HUES48 (cell line): ENCODE measurements around the gene LIG1.

ENCODE experiments used
- H3K27ac ChIP-seq: one replicate; pipeline ENCODE4 v1.7.0; 2013; ENCODE audit warnings: low read depth, low read length, inconsistent platforms
- H3K27me3 ChIP-seq: 2 replicates; pipeline ENCODE4 v1.6.1; 2013; ENCODE audit warnings: mild to moderate bottlenecking, low read length; ENCODE audit not compliant: control insufficient read depth, insufficient read depth
- H3K36me3 ChIP-seq: 2 replicates; pipeline ENCODE4 v1.6.1; 2013; ENCODE audit warnings: low read length; ENCODE audit not compliant: control insufficient read depth, insufficient read depth
- H3K4me1 ChIP-seq: 2 replicates; pipeline ENCODE4 v1.6.1; 2013; ENCODE audit warnings: mild to moderate bottlenecking, low read length; ENCODE audit not compliant: control insufficient read depth, insufficient read depth
- H3K4me3 ChIP-seq: 2 replicates; pipeline ENCODE4 v1.5.1; 2013; ENCODE audit warnings: mild to moderate bottlenecking, low read depth, low read length
- H3K9ac ChIP-seq: 2 replicates; pipeline ENCODE4 v1.6.1; 2013; ENCODE audit warnings: mild to moderate bottlenecking, low read depth, low read length, moderate library complexity
- H3K9me3 ChIP-seq: 2 replicates; pipeline ENCODE4 v1.6.1; 2013; ENCODE audit warnings: low read length; ENCODE audit not compliant: control insufficient read depth, insufficient read depth

The LIG1 gene

GRCh38 chr19:48176226-48176625, 6.1 kb upstream of the LIG1 start:
- no peak overlapping the region for H3K4me3 ChIP-seq
- H3K9ac ChIP-seq: no peak overlapping the region
- H3K27me3 ChIP-seq: no peaks in the 10 kb centered on the region
- H3K36me3 ChIP-seq: peaks cover 25% of the 10 kb centered on the region
- H3K9me3 ChIP-seq: peaks cover 1% of the 10 kb centered on the region
- H3K27ac ChIP-seq: no peak overlapping the region
- H3K4me1 ChIP-seq: no peaks in the 10 kb centered on the region; the same call in 1 of the 2 replicates

DNA sequence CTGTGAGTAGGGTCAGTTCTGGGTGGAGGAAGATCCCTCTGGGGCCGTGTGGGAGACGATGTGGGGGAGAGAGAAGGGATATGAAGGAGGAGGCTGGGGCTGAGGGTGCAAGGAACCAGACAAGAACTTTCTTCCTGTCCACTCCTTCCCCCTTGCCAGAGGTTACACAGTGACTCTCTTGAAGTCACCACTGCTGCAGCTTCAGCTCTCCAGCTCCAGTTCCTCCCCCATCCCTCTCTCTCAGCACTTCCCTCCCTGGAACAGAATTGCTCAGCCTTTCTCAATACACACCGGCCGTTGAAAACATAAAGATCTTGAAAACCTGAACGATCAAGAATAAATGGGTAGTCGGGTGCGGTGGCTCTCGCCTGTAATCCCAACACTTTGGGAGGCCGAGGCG, 5.4 kb upstream of the LIG1 start:
- H3K27ac ChIP-seq: no peak overlapping the region
- peaks cover 25% of the 10 kb centered on the region for H3K36me3 ChIP-seq
- no peaks in the 10 kb centered on the region; the same call in 1 of the 2 replicates for H3K4me1 ChIP-seq
- H3K4me3 ChIP-seq: no peak overlapping the region
- no peaks in the 10 kb centered on the region for H3K27me3 ChIP-seq
- no peak overlapping the region for H3K9ac ChIP-seq
- H3K9me3 ChIP-seq: no peaks in the 10 kb centered on the region; the same call in 1 of the 2 replicates

- Histone ChIP-seq H3K27me3 (no peaks in the 10 kb centered on the region), H3K4me1 (no peaks in the 10 kb centered on the region; the same call in 1 of the 2 replicates), H3K36me3 (peaks cover 25% of the 10 kb centered on the region), H3K9ac (no peak overlapping the region), H3K27ac (no peak overlapping the region), H3K4me3 (no peak overlapping the region), H3K9me3 (no peaks in the 10 kb centered on the region)
Observed at GRCh38 chr19:48174445-48175030, 4.4 kb upstream of the LIG1 start.

DNA sequence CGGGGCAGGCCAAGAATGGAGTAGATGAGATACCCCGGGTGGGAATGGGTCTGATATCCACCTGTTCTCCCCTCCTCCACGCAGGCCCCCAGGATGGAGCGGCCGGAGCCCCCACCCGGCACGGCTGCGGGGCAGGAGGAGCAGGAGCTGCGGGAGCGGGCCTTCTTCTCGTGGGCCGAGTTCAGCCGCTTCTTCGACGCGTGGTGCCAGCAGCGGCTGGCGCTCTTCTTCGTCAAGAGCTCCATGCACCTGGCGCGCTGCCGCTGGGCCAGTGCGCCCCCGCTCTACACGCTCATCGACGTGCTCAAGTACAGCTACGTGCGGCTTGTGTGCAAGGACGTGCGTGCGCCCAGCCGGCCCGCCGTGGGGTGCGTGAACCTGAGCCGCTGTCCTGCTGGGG, 1.6 kb upstream of the LIG1 start:
- H3K36me3 ChIP-seq: peaks cover 25% of the 10 kb centered on the region
- H3K27me3 ChIP-seq: no peaks in the 10 kb centered on the region
- no peaks in the 10 kb centered on the region for H3K9me3 ChIP-seq
- H3K4me3 ChIP-seq: peak overlapping the region; percentile 98
- H3K27ac ChIP-seq: no peak overlapping the region
- peaks cover 5% of the 10 kb centered on the region; the same call in 1 of the 2 replicates for H3K4me1 ChIP-seq
- no peak overlapping the region for H3K9ac ChIP-seq

- H3K27me3 ChIP-seq: no peaks in the 10 kb centered on the region
- H3K27ac ChIP-seq: peak overlapping the region; percentile 97
- peaks cover 5% of the 10 kb centered on the region; the same call in 1 of the 2 replicates for H3K4me1 ChIP-seq
- peaks cover 25% of the 10 kb centered on the region for H3K36me3 ChIP-seq
- H3K4me3 ChIP-seq: peak overlapping the region; percentile 98
- H3K9ac ChIP-seq: peak overlapping the region; percentile 71
- no peaks in the 10 kb centered on the region for H3K9me3 ChIP-seq
Observed at GRCh38 chr19:48170817-48171347, 738 bp upstream of the LIG1 start.

DNA sequence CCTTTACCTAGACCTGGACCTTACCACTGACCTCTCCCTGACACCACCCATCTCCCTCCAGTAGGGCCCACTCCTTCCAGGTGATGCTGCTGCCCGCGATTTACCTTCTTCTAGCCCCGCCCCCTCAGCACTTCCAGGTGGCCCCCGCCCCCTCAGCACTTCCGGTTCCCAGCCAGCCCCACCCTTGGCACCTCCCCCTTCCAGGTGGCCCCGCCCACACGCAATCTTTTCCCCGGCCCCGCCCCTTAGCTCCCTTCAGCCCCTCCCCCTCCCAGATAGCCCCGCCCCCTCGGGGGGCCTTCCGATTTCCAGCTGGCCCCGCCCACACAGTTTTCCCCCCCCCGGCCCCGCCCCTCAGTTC, 586 bp downstream of the LIG1 start:
- Histone ChIP-seq H3K9ac (no peak overlapping the region; the same call in 1 of the 2 replicates), H3K4me1 (peaks cover 5% of the 10 kb centered on the region; the same call in 1 of the 2 replicates), H3K27me3 (no peaks in the 10 kb centered on the region), H3K36me3 (peaks cover 23% of the 10 kb centered on the region), H3K4me3 (peak overlapping the region; percentile 98), H3K9me3 (no peaks in the 10 kb centered on the region), H3K27ac (peak overlapping the region; percentile 97)

DNA sequence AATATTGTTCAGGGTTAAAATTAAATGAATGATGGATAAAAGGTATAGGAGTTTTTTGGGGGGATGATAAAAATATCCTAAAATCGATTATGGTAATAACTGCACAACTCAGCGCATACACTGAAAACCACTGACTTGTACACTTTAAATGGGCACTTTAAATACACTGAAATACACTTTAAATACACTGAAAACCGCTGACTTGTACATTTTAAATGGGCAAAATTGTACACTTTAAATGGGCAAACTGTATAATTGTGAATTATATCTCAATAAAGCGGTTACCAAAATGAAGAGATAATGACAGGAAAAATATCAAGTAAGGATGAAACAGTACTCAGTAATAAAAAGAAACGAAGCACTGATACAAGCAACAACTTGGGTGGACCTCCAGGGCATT, 1.5 kb downstream of the LIG1 start:
- no peak overlapping the region for H3K9ac ChIP-seq
- no peak overlapping the region for H3K27ac ChIP-seq
- H3K36me3 ChIP-seq: peaks cover 22% of the 10 kb centered on the region
- H3K27me3 ChIP-seq: no peaks in the 10 kb centered on the region
- peaks cover 5% of the 10 kb centered on the region; the same call in 1 of the 2 replicates for H3K4me1 ChIP-seq
- H3K9me3 ChIP-seq: no peaks in the 10 kb centered on the region
- no peak overlapping the region for H3K4me3 ChIP-seq

DNA sequence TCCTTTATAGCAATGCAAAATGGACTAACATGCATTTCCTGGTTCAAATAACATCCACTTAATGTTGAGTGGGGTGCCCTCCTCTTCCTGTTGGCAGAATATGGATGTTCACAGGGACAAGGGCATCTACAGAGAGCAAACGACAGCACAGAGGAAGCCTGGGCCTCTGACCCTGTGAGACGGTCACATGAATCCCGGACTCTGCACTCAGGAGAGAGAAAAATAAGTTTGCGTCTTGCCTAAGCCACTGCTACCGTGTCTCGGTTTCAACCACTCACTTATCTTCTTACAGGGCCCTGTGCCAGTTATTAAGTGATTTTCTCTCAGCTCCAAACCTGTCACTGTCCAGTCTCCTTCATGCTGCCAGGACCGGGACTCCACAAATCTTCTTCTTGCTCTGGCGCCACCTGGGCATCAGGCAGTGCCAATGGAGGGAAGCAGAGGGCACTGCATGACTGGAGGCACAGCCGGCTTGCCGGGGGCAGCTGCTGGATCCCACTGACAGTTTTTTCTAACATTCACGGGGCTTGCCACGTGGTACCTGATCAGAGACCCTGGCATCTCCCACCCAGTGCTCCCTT, 11.8 kb downstream of the LIG1 start:
- Histone ChIP-seq H3K27ac (no peak overlapping the region), H3K9me3 (no peaks in the 10 kb centered on the region), H3K4me1 (no peaks in the 10 kb centered on the region), H3K4me3 (no peak overlapping the region), H3K27me3 (no peaks in the 10 kb centered on the region), H3K36me3 (peaks cover 74% of the 10 kb centered on the region), H3K9ac (no peak overlapping the region)

DNA sequence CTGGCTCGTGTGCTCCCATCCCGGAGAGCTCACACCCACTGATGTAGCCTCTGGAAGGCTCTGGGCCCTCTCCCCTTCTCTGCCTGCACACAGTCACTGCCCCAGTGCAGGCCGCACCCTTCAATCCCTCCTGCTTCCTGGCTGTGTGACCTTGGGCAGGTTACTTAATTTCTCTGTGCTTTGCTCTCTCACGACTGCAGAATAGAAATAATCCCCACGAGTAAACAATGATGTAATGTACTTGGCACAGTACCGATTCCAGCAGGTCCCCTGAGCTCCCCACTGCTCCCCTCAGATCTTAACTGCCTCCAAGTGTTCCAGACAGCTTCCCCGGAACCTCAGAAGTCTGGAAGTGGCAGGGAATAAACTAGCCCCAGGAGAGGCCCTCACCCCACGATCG, 16.1 kb downstream of the LIG1 start:
- Histone ChIP-seq H3K27ac (no peak overlapping the region), H3K9me3 (no peaks in the 10 kb centered on the region), H3K9ac (no peak overlapping the region), H3K4me1 (no peaks in the 10 kb centered on the region), H3K4me3 (no peak overlapping the region), H3K36me3 (peaks cover 72% of the 10 kb centered on the region), H3K27me3 (no peaks in the 10 kb centered on the region)

- peak overlapping the region; percentile 57 for H3K27ac ChIP-seq
- H3K27me3 ChIP-seq: no peaks in the 10 kb centered on the region
- H3K9me3 ChIP-seq: no peaks in the 10 kb centered on the region
- H3K4me1 ChIP-seq: no peaks in the 10 kb centered on the region
- no peak overlapping the region for H3K4me3 ChIP-seq
- no peak overlapping the region for H3K9ac ChIP-seq
- H3K36me3 ChIP-seq: peaks cover 71% of the 10 kb centered on the region
Observed at GRCh38 chr19:48152551-48152950, 17.6 kb downstream of the LIG1 start.

DNA sequence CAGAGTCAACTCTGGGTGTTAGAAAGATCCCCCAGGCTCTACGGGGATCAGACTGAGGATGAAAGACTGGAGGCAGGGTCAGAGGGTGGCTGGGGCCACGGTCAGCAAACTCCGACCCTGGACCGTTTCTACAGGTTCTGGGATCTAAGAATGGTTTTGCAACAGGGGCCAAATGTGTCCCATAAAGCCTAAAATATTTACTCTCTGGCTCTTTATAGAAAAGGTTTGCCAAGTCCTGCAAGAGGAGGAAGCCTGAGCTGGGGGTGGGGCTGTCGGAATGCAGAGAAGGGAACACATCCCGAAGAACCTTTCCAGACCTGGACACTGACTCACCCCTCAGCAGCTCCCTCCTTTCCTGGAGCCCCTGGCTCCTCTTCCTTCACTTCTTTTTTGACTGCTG, 20.7 kb downstream of the LIG1 start:
- Histone ChIP-seq H3K36me3 (peaks cover 75% of the 10 kb centered on the region), H3K27me3 (no peaks in the 10 kb centered on the region), H3K9ac (no peak overlapping the region), H3K4me1 (no peaks in the 10 kb centered on the region), H3K27ac (no peak overlapping the region), H3K9me3 (no peaks in the 10 kb centered on the region), H3K4me3 (no peak overlapping the region)
